HEK293 (cell line): Measurements from ENCODE around the gene SPTBN2.

Experiments
- CTCF ChIA-PET: fragments of 350-600 bp; formaldehyde crosslinking; extraction: SDS; loops from one replicate; lab custom pipeline; 2021; ENCODE audit warnings: antibody characterized with exemption; lab: Yijun Ruan, JAX
- POLR2A ChIA-PET: fragments of 300-600 bp; formaldehyde crosslinking; extraction: SDS; loops from one replicate; lab custom pipeline; 2020; ENCODE audit warnings: antibody characterized with exemption, inconsistent platforms; lab: Yijun Ruan, JAX
- H3K27ac ChIP-seq: fragments of 200-500 bp; sonication (Bioruptor generic); 2 replicates; pipeline ENCODE4 v1.5.1; 2014; ENCODE audit warnings: low read depth, low read length, control low read depth, inconsistent platforms; ENCODE audit errors: extremely low read depth
- H3K36me3 ChIP-seq, 2 experiments: fragments of 200-500 bp in 1 of 2; sonication (Bioruptor generic) in 1 of 2; 1 replicate in 1 of 2; 2 replicates in 1 of 2; pipeline ENCODE4 v1.5.1; 2014 to 2017; ENCODE audit warnings: inconsistent platforms in 2 of 2, low read length in 2 of 2; ENCODE audit not compliant: control insufficient read depth in 2 of 2, insufficient read depth in 1 of 2
- H3K4me1 ChIP-seq: fragments of 200-500 bp; sonication (Bioruptor generic); 2 replicates; pipeline ENCODE4 v1.5.1; 2014; ENCODE audit warnings: mild to moderate bottlenecking, low read length, inconsistent platforms; ENCODE audit not compliant: control insufficient read depth, insufficient read depth
- H3K4me3 ChIP-seq: 2 replicates; pipeline ENCODE4 v1.5.1; 2011; ENCODE audit warnings: low read depth, mild to moderate bottlenecking, control low read depth, low read length, moderate library complexity
- H3K9me3 ChIP-seq: fragments of 200-500 bp; sonication (Bioruptor generic); 2 replicates; pipeline ENCODE4 v1.5.1; 2014; ENCODE audit warnings: low read depth, low read length, inconsistent platforms; ENCODE audit not compliant: control insufficient read depth, insufficient read depth
- GLIS1 ChIP-seq: fragments of 450-650 bp; formaldehyde crosslinking; IDR thresholded peaks from 2 replicates; pipeline ENCODE4 v1.5.1; 2016; ENCODE audit warnings: missing biosample characterization, missing genetic modification characterization
- HOXA7 ChIP-seq: sonication (generic); formaldehyde crosslinking; IDR thresholded peaks from 2 replicates; pipeline ENCODE4 v1.8.1; 2022; ENCODE audit warnings: missing genetic modification reagents, borderline replicate concordance
- KLF9 ChIP-seq: fragments of 450-650 bp; formaldehyde crosslinking; IDR thresholded peaks from 2 replicates; pipeline ENCODE4 v1.5.1; 2016; ENCODE audit warnings: missing biosample characterization, missing genetic modification characterization, low read depth
- MEIS1 ChIP-seq: sonication (generic); formaldehyde crosslinking; IDR thresholded peaks from 2 replicates; pipeline ENCODE4 v1.8.1; 2022; ENCODE audit warnings: missing genetic modification reagents, mild to moderate bottlenecking, borderline replicate concordance
- SP3 ChIP-seq: fragments of 450-650 bp; formaldehyde crosslinking; IDR thresholded peaks from 2 replicates; pipeline ENCODE4 v1.5.1; 2016; ENCODE audit warnings: missing biosample characterization, missing genetic modification characterization
- YY2 ChIP-seq: fragments of 450-650 bp; formaldehyde crosslinking; IDR thresholded peaks from 2 replicates; pipeline ENCODE4 v1.5.1; 2016; ENCODE audit warnings: missing biosample characterization, missing genetic modification characterization
- ZBTB7A ChIP-seq: fragments of 450-650 bp; formaldehyde crosslinking; IDR thresholded peaks from 2 replicates; pipeline ENCODE4 v1.5.1; 2016; ENCODE audit warnings: low read depth, missing biosample characterization, missing genetic modification characterization
- ZFP69B ChIP-seq: fragments of 450-650 bp; formaldehyde crosslinking; IDR thresholded peaks from 2 replicates; pipeline ENCODE4 v1.5.1; 2016; ENCODE audit warnings: missing biosample characterization, missing genetic modification characterization
- ZNF10 ChIP-seq: fragments of 450-650 bp; formaldehyde crosslinking; IDR thresholded peaks from 2 replicates; pipeline ENCODE4 v1.5.1; 2017; ENCODE audit warnings: missing biosample characterization, missing genetic modification characterization
- ZNF155 ChIP-seq: fragments of 450-650 bp; formaldehyde crosslinking; IDR thresholded peaks from 2 replicates; pipeline ENCODE4 v1.5.1; 2016; ENCODE audit warnings: missing biosample characterization, missing genetic modification characterization
- ZNF174 ChIP-seq: fragments of 450-650 bp; formaldehyde crosslinking; IDR thresholded peaks from 2 replicates; pipeline ENCODE4 v1.5.0; 2017; ENCODE audit warnings: missing biosample characterization, mild to moderate bottlenecking, missing genetic modification characterization
- ZNF302 ChIP-seq: fragments of 450-650 bp; formaldehyde crosslinking; IDR thresholded peaks from 2 replicates; pipeline ENCODE4 v1.5.1; 2016; ENCODE audit warnings: missing biosample characterization, missing genetic modification characterization, low read depth
- ZNF350 ChIP-seq: fragments of 450-650 bp; formaldehyde crosslinking; IDR thresholded peaks from 2 replicates; pipeline ENCODE4 v1.5.0; 2017; ENCODE audit warnings: missing biosample characterization, mild to moderate bottlenecking, missing genetic modification characterization
- ZNF366 ChIP-seq: fragments of 450-650 bp; formaldehyde crosslinking; conservative IDR thresholded peaks from 2 replicates; pipeline ENCODE4 v1.5.1; 2016; ENCODE audit warnings: missing biosample characterization, missing genetic modification characterization
- ZNF426 ChIP-seq: fragments of 450-650 bp; formaldehyde crosslinking; IDR thresholded peaks from 2 replicates; pipeline ENCODE4 v1.5.1; 2017; ENCODE audit warnings: missing biosample characterization, missing genetic modification characterization, mild to moderate bottlenecking, inconsistent platforms, moderate library complexity
- ZNF501 ChIP-seq: fragments of 450-650 bp; formaldehyde crosslinking; IDR thresholded peaks from 2 replicates; pipeline ENCODE4 v1.5.1; 2016; ENCODE audit warnings: missing biosample characterization, missing genetic modification characterization
- ZNF571 ChIP-seq: fragments of 450-650 bp; formaldehyde crosslinking; IDR thresholded peaks from 2 replicates; pipeline ENCODE4 v1.5.0; 2017; ENCODE audit warnings: missing biosample characterization, missing genetic modification characterization
- ZNF623 ChIP-seq: fragments of 450-650 bp; formaldehyde crosslinking; IDR thresholded peaks from 2 replicates; pipeline ENCODE4 v1.5.1; 2016; ENCODE audit warnings: missing biosample characterization, missing genetic modification characterization
- ZNF76 ChIP-seq: fragments of 450-650 bp; formaldehyde crosslinking; IDR thresholded peaks from 2 replicates; pipeline ENCODE4; 2016; ENCODE audit warnings: low read depth, missing biosample characterization, missing genetic modification characterization, borderline replicate concordance
- ZNF792 ChIP-seq: fragments of 450-650 bp; formaldehyde crosslinking; IDR thresholded peaks from 2 replicates; pipeline ENCODE4 v1.5.1; 2016; ENCODE audit warnings: missing biosample characterization, missing genetic modification characterization
- TF ChIP-seq, protein P1 (sequence below): fragments of 450-650 bp; formaldehyde crosslinking; IDR thresholded peaks from 2 replicates; pipeline ENCODE4 v1.5.1; 2016; ENCODE audit warnings: missing biosample characterization, missing genetic modification characterization, low read depth
- TF ChIP-seq, protein P2 (sequence below): fragments of 450-650 bp; formaldehyde crosslinking; IDR thresholded peaks from 2 replicates; pipeline ENCODE4 v1.5.1; 2016; ENCODE audit warnings: missing biosample characterization, missing genetic modification characterization
- TF ChIP-seq, protein P3 (sequence below): fragments of 450-650 bp; IDR thresholded peaks from 2 replicates; pipeline ENCODE4 v1.5.1; 2018; ENCODE audit warnings: missing biosample characterization, missing genetic modification characterization
- TF ChIP-seq, protein P4 (sequence below): fragments of 450-650 bp; IDR thresholded peaks from 2 replicates; pipeline ENCODE4 v1.5.1; 2018; ENCODE audit warnings: missing biosample characterization, mild to moderate bottlenecking, missing genetic modification characterization

Gene SPTBN2

DNA sequence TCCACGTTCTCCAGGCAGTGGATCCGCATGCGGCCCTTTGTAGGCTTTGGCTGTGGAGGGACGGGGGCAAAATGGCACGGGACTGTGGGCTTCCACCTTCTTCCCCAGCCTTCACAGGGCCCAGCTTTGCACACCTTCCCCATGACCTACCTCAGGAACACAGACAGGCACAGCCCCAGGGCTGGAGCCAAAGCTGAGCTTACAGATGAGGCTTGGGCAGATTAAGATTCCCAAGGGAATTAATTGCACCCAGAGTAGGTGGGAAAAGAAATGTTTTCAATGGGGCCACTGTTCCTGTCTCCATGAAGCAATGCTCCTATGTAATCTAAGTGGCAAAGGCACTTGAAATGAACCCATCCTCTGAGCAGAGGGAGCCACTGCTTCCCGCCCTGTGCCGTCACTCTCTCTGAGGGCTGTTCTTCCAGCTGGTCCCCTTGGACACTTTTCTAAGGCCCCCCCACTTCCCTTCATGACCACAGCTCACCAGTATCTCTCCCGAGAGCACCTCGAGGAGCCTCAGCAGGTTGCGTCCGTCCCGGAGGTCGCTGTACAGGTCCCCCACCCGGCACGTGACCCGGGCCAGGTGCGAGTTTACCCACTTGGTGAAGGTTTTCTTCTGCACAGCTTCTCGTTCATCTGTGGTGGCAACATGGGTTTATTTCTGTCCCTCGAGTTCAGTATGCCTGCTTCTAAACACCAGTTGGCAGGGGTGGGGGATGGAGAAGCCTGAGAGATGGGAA is 13.5 kb downstream of the SPTBN2 start:
- Histone ChIP-seq H3K27ac (no peak overlapping the region), H3K9me3 (no peaks in the 10 kb centered on the region), H3K36me3 (peaks cover 4 to 80% of the 10 kb centered on the region in 2 experiments; a peak in 2 of 3 replicates)
- ChIA-PET CTCF (interaction anchor here (0.5 to 1.2 kb wide), 2 partner anchors 277 to 307 kb away, joined by 3 to 4 read pairs; partner anchors contain the start of gene MRPL11), POLR2A (no interaction called here)
- TF ChIP-seq YY2 (no peak), ZNF302 (tag by site-specific recombination) (no peak), GLIS1 (tag by site-specific recombination) (no peak), MEIS1 (CRISPR knock-in tag) (no peak), ZNF501 (tag by site-specific recombination) (no peak), ZNF792 (tag by site-specific recombination) (no peak)
- TF ChIP-seq, protein P1, sequence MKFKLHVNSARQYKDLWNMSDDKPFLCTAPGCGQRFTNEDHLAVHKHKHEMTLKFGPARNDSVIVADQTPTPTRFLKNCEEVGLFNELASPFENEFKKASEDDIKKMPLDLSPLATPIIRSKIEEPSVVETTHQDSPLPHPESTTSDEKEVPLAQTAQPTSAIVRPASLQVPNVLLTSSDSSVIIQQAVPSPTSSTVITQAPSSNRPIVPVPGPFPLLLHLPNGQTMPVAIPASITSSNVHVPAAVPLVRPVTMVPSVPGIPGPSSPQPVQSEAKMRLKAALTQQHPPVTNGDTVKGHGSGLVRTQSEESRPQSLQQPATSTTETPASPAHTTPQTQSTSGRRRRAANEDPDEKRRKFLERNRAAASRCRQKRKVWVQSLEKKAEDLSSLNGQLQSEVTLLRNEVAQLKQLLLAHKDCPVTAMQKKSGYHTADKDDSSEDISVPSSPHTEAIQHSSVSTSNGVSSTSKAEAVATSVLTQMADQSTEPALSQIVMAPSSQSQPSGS (tag by site-specific recombination), result no peak
- TF ChIP-seq, all 188 proteins: peak for 0
- peaks cover 6% of the 10 kb centered on the region; the same call in 1 of the 2 replicates for H3K4me1 ChIP-seq
- no peak overlapping the region for H3K4me3 ChIP-seq

DNA sequence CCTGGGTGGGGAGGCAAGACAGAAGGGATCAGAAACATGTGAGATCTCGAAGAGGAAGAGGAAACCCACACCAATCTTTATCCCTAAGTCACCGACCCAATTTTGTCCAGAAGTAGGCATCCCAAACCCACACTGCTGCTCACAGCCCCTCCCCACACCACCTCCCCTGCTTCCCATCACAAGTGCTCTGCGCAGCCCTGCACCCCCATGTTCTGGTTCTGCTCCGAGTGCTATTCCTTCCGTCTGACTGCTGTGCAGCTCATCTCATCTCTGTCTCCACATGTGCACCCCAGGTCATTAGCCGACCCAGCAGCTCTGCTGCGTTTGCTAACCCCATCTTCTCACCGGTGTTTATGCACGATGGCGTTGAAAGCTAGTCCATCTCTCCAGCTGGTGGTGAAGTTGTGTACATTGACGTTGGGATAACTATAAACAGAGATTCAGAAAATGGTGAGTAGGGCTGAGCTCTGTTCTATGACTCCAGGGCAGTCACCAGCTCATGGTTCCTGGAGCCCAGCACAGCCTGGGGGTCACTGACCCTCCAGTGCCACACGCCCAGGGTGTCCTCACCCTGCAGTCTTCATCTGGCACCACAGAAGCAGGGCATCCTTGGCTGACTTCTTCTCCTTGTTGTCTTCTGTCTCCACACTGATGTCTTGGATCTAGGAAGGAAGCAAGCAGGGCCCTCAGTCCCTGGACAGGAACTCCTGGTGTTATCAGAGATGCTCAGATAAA is 15.1 kb downstream of the SPTBN2 start:
- TF ChIP-seq, protein P2, sequence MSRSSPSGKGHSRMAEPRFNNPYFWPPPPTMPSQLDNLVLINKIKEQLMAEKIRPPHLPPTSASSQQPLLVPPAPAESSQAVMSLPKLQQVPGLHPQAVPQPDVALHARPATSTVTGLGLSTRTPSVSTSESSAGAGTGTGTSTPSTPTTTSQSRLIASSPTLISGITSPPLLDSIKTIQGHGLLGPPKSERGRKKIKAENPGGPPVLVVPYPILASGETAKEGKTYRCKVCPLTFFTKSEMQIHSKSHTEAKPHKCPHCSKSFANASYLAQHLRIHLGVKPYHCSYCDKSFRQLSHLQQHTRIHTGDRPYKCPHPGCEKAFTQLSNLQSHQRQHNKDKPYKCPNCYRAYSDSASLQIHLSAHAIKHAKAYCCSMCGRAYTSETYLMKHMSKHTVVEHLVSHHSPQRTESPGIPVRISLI, result no peak
- no peak for TF ChIP-seq ZNF426 (tag by site-specific recombination)
- no peak for TF ChIP-seq ZNF571 (tag by site-specific recombination)
- TF ChIP-seq, protein P3, sequence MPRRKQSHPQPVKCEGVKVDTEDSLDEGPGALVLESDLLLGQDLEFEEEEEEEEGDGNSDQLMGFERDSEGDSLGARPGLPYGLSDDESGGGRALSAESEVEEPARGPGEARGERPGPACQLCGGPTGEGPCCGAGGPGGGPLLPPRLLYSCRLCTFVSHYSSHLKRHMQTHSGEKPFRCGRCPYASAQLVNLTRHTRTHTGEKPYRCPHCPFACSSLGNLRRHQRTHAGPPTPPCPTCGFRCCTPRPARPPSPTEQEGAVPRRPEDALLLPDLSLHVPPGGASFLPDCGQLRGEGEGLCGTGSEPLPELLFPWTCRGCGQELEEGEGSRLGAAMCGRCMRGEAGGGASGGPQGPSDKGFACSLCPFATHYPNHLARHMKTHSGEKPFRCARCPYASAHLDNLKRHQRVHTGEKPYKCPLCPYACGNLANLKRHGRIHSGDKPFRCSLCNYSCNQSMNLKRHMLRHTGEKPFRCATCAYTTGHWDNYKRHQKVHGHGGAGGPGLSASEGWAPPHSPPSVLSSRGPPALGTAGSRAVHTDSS (tag by site-specific recombination), result no peak
- TF ChIP-seq HOXA7 (CRISPR knock-in tag), result no peak
- no peak for TF ChIP-seq SP3 (tag by site-specific recombination)
- no peak for TF ChIP-seq ZNF366
- TF ChIP-seq, all 188 proteins: peak for 0
- H3K36me3 ChIP-seq, result peaks cover 4 to 70% of the 10 kb centered on the region in 2 experiments; a peak in 2 of 3 replicates
- H3K9me3 ChIP-seq, result no peaks in the 10 kb centered on the region
- H3K4me3 ChIP-seq, result no peak overlapping the region
- ChIA-PET CTCF (interaction anchor here (0.5 to 1.4 kb wide), 4 partner anchors 51 to 553 kb away, joined by 3 to 4 read pairs (median 4); no protein-coding TSS in a partner anchor), POLR2A (no interaction called here)
- H3K27ac ChIP-seq, result no peak overlapping the region
- H3K4me1 ChIP-seq, result no peaks in the 10 kb centered on the region

DNA sequence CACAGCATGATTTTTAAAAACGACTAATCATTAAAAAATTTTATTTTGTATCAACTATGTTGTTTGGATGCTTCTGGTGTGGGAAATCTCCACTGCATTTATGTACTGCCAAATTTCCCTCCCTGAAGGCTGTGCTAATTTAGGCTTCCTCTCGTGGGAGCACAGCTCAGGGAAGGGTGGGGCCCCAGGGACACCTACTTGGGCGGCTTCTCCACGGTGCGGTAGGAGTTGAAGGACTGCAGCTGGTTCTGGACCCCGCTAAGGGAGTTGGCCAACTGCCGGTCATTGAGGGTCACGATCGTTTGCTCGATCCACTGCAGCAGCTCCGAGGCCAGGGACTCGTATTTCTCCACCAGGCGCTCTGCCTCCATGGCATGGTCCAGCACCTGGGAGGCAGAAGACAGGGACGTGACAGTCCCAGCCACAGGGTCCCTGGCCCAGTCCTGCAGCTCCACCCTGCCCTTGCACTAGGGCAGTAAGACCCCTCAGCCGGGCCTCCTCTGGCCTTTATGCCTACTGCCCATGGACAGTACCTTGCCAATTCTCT is 18.6 kb downstream of the SPTBN2 start:
- CTCF ChIA-PET, result interaction anchor here (0.7 kb wide), 1 partner anchor 302 kb away, joined by 3 read pairs; no protein-coding TSS in a partner anchor
- TF ChIP-seq KLF9 (tag by site-specific recombination) (no peak), ZBTB7A (tag by site-specific recombination) (no peak), ZNF792 (tag by site-specific recombination) (no peak), ZNF350 (tag by site-specific recombination) (no peak), ZNF76 (tag by site-specific recombination) (no peak), ZNF10 (tag by site-specific recombination) (no peak), SP3 (tag by site-specific recombination) (no peak), ZNF155 (tag by site-specific recombination) (no peak), ZFP69B (tag by site-specific recombination) (no peak), ZNF623 (tag by site-specific recombination) (no peak), ZNF174 (tag by site-specific recombination) (no peak)
- TF ChIP-seq, protein P4, sequence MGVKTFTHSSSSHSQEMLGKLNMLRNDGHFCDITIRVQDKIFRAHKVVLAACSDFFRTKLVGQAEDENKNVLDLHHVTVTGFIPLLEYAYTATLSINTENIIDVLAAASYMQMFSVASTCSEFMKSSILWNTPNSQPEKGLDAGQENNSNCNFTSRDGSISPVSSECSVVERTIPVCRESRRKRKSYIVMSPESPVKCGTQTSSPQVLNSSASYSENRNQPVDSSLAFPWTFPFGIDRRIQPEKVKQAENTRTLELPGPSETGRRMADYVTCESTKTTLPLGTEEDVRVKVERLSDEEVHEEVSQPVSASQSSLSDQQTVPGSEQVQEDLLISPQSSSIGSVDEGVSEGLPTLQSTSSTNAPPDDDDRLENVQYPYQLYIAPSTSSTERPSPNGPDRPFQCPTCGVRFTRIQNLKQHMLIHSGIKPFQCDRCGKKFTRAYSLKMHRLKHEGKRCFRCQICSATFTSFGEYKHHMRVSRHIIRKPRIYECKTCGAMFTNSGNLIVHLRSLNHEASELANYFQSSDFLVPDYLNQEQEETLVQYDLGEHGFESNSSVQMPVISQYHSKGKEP (tag by site-specific recombination), result no peak

More for the DNA sequence above, 18.6 kb downstream of the SPTBN2 start:
- Histone ChIP-seq H3K9me3 (no peaks in the 10 kb centered on the region), H3K4me1 (no peaks in the 10 kb centered on the region), H3K27ac (no peak overlapping the region), H3K4me3 (no peak overlapping the region), H3K36me3 (peaks cover 4 to 76% of the 10 kb centered on the region in 2 experiments; a peak in 2 of 3 replicates)
- POLR2A ChIA-PET, result no interaction called here
